SK-N-SH (cell line): ENCODE data around the gene MBP. TPM values are rescaled to one million over a fixed set of nuclear protein-coding genes. Genes with fewer than 3 reads are reported as not detected.

Experiments
- CTCF ChIA-PET: fragments of 300-600, 350-600 bp; formaldehyde crosslinking; extraction: SDS; loops from one replicate; lab custom pipeline; 2021; lab: Yijun Ruan, JAX
- POLR2A ChIA-PET: fragments of 350-600 bp; sonication (Branson Sonifier 250); formaldehyde crosslinking; extraction: SDS; loops from one replicate; lab custom pipeline; 2020; ENCODE audit warnings: antibody characterized with exemption, inconsistent platforms; lab: Yijun Ruan, JAX
- DNase-seq: peaks from one replicate; pipeline ENCODE4 v3.0.0; 2012
- H2AFZ ChIP-seq: fragments of 200-600 bp; sonication (generic); 2 replicates; pipeline ENCODE4 v1.8.1; 2016; ENCODE audit warnings: antibody characterized with exemption, mild to moderate bottlenecking, low read depth
- H3F3A ChIP-seq: fragments of 200-600 bp; sonication (generic); replicated peaks from 2 replicates; pipeline ENCODE3; 2016; ENCODE audit warnings: antibody characterized with exemption, mild to moderate bottlenecking; ENCODE audit not compliant: insufficient read depth
- H3K27ac ChIP-seq, 2 experiments: fragments of 200-500 bp in 1 of 2; fragments of 200-600 bp in 1 of 2; sonication (Bioruptor generic) in 1 of 2; sonication (generic), shearing (Covaris generic) in 1 of 2; 2 replicates each; pipeline versions ENCODE4 v1.5.1 to v1.6.1; 2014 to 2016; ENCODE audit warnings: low read depth in 2 of 2, inconsistent platforms in 1 of 2, low read length in 1 of 2, mild to moderate bottlenecking in 1 of 2, mixed read lengths in 1 of 2
- H3K27me3 ChIP-seq: fragments of 200-600 bp; sonication (generic), shearing (Covaris generic); 2 replicates; pipeline ENCODE4 v1.6.1; 2016; ENCODE audit warnings: mixed run types; ENCODE audit not compliant: insufficient read depth
- H3K36me3 ChIP-seq, 2 experiments: fragments of 200-500 bp in 1 of 2; fragments of 200-600 bp in 1 of 2; sonication (Bioruptor generic) in 1 of 2; sonication (generic) in 1 of 2; replicated peaks in 1 of 2; 2 replicates each; pipeline versions ENCODE3 to v1.5.1; 2014 to 2016; ENCODE audit warnings: low read length in 1 of 2, mild to moderate bottlenecking in 1 of 2; ENCODE audit not compliant: insufficient read depth in 2 of 2, control insufficient read depth in 1 of 2
- H3K4me1 ChIP-seq, 2 experiments: fragments of 200-500 bp in 1 of 2; fragments of 200-600 bp in 1 of 2; sonication (Bioruptor generic) in 1 of 2; sonication (generic), shearing (Covaris generic) in 1 of 2; 2 replicates each; pipeline versions ENCODE4 v1.5.1 to v1.6.1; 2014 to 2016; ENCODE audit warnings: low read depth in 1 of 2, low read length in 1 of 2, mixed run types in 1 of 2; ENCODE audit not compliant: insufficient read depth in 2 of 2, control insufficient read depth in 1 of 2
- H3K4me2 ChIP-seq: fragments of 200-600 bp; sonication (generic), shearing (Covaris generic); 2 replicates; pipeline ENCODE4 v1.6.1; 2017; ENCODE audit warnings: mixed run types
- H3K4me3 ChIP-seq, 2 experiments: fragments of 200-500 bp in 1 of 2; fragments of 200-600 bp in 1 of 2; sonication (Bioruptor generic) in 1 of 2; sonication (generic), shearing (Covaris generic) in 1 of 2; 2 replicates each; pipeline versions ENCODE4 v1.5.1 to v1.8.1; 2014 to 2016; ENCODE audit warnings: low read depth in 2 of 2, inconsistent platforms in 1 of 2, low read length in 1 of 2, mild to moderate bottlenecking in 1 of 2, mixed read lengths in 1 of 2, moderate library complexity in 1 of 2
- H3K79me2 ChIP-seq: fragments of 200-600 bp; sonication (generic); 2 replicates; pipeline ENCODE4 v1.8.1; 2017; ENCODE audit warnings: mild to moderate bottlenecking; ENCODE audit not compliant: insufficient read depth
- H3K9ac ChIP-seq: fragments of 200-600 bp; sonication (generic); 2 replicates; pipeline ENCODE4 v1.6.1; 2017; ENCODE audit warnings: mixed run types
- H3K9me2 ChIP-seq: fragments of 200-600 bp; sonication (generic); 2 replicates; pipeline ENCODE4 v1.6.1; 2017; ENCODE audit warnings: mixed run types
- H3K9me3 ChIP-seq: fragments of 200-600 bp; sonication (generic); 2 replicates; pipeline ENCODE4 v1.6.1; 2017; ENCODE audit warnings: mixed run types, mild to moderate bottlenecking, moderate library complexity
- H4K20me1 ChIP-seq: fragments of 200-600 bp; sonication (generic); 2 replicates; pipeline ENCODE4 v1.6.1; 2017; ENCODE audit warnings: mild to moderate bottlenecking, mixed run types; ENCODE audit not compliant: insufficient read depth
- CHD2 ChIP-seq: fragments of 150-350 bp; IDR thresholded peaks from 2 replicates; pipeline ENCODE4 v1.6.1; 2018; ENCODE audit warnings: low read length; ENCODE audit not compliant: partially characterized antibody
- ELF1 ChIP-seq: IDR thresholded peaks from 2 replicates; pipeline ENCODE4 v1.4.0; 2012
- EP300 ChIP-seq, 2 experiments: IDR thresholded peaks; 2 replicates each; pipeline versions ENCODE4 v1.4.0 to v1.6.1; 2012; ENCODE audit warnings: borderline replicate concordance in 1 of 2, low read depth in 1 of 2, low read length in 1 of 2
- EZH2phosphoT487 ChIP-seq: fragments of 200-600 bp; sonication (generic); IDR thresholded peaks from 2 replicates; pipeline ENCODE4 v1.6.1; 2017; ENCODE audit warnings: low read depth, mixed run types, mild to moderate bottlenecking, antibody characterized with exemption, moderate library complexity, borderline replicate concordance
- IRF3 ChIP-seq: fragments of 150-350 bp; IDR thresholded peaks from 2 replicates; pipeline ENCODE4 v1.6.1; 2016; ENCODE audit warnings: mild to moderate bottlenecking, low read depth, low read length
- JUND ChIP-seq: IDR thresholded peaks from 2 replicates; pipeline ENCODE4 v1.4.0; 2012
- MEF2A ChIP-seq: IDR thresholded peaks from 2 replicates; pipeline ENCODE4 v1.4.0; 2012; ENCODE audit warnings: low read depth, borderline replicate concordance
- RCOR1 ChIP-seq: fragments of 150-350 bp; IDR thresholded peaks from 2 replicates; pipeline ENCODE4 v1.6.1; 2017; ENCODE audit warnings: antibody characterized with exemption, low read length
- REST ChIP-seq: IDR thresholded peaks from 2 replicates; pipeline ENCODE4 v1.6.1; 2012; ENCODE audit warnings: mild to moderate bottlenecking, low read depth, low read length, moderate library complexity
- RFX5 ChIP-seq: IDR thresholded peaks from 2 replicates; pipeline ENCODE4 v1.6.1; 2012; ENCODE audit warnings: mild to moderate bottlenecking, improper control_type of control experiment, low read length
- SIN3A ChIP-seq: IDR thresholded peaks from 2 replicates; pipeline ENCODE4 v1.6.1; 2012; ENCODE audit warnings: low read depth, mild to moderate bottlenecking, low read length, moderate library complexity, borderline replicate concordance
- USF1 ChIP-seq: IDR thresholded peaks from 2 replicates; pipeline ENCODE4 v1.4.0; 2012; ENCODE audit warnings: low read depth, borderline replicate concordance
- YY1 ChIP-seq: IDR thresholded peaks from 2 replicates; pipeline ENCODE4 v1.4.0; 2012; ENCODE audit warnings: low read depth, mild to moderate bottlenecking
- ZBTB33 ChIP-seq: IDR thresholded peaks from 2 replicates; pipeline ENCODE4 v1.4.0; 2012; ENCODE audit warnings: low read depth, borderline replicate concordance
- WGBS: methylation state at CpG from one replicate; pipeline ENCODE4 v1.1.6; 2017; ENCODE audit warnings: low lambda C conversion rate; 5-methylcytosine and 5-hydroxymethylcytosine counted together
- polyA plus RNA-seq, 3 experiments: library from polyadenylated mRNA; depleted of rRNA; stranded (reverse); fragments of >200 nt; gene quantifications; 2 replicates each; pipeline ENCODE4 v1.2.3, GENCODE V29; 2012
- TF ChIP-seq, protein P1 (sequence below): IDR thresholded peaks from 2 replicates; pipeline ENCODE4 v1.4.0; 2012; ENCODE audit warnings: low read depth
- TF ChIP-seq, protein P2 (sequence below): IDR thresholded peaks from 2 replicates; pipeline ENCODE4; 2012

Gene MBP
- polyA plus RNA-seq, 1 of the 3 experiments (the other 2 are of a cell fraction), result 1.6 TPM

DNA sequence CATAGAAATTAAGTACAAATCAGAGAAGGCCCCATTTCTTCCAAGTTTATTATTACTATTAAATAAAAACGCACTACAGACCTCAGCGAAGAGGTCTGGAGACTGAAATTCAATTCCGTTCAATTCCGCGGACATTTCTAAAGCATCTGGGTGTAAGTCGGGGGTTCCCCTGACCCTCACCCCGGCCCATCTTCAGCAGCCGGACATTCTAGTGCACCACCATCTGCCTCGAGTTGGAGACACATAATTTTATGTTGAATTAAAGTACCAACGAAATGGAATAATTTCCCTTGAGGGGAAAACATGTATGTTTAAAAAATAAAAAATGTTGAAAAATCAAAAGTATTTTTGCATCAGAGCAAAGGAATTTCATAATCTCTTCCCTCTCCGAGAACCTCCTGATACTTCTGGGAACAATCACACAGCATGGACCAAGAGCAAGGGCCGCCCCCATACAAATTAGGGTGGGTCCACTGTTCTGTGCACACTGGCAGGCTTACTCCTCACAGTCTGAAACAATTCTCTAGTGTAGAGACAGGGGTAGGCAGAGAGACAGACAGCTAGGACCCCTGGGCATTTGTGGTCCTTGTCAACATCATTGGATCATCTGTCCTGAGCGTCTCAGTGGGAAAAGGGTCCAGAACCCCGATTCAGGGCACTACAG, 29.3 kb downstream of the MBP start:
- TF ChIP-seq, protein P1, sequence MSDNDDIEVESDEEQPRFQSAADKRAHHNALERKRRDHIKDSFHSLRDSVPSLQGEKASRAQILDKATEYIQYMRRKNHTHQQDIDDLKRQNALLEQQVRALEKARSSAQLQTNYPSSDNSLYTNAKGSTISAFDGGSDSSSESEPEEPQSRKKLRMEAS, result no peak
- TF ChIP-seq EP300 (IDR thresholded peaks at IDR 0.05; ENCODE audit: borderline replicate concordance in 1 of 2, low read depth in 1 of 2, low read length in 1 of 2), result no peak
- no peak for TF ChIP-seq JUND
- no peak for TF ChIP-seq REST
- no peak for TF ChIP-seq SIN3A
- TF ChIP-seq IRF3, result no peak
- no peak for TF ChIP-seq RCOR1
- TF ChIP-seq ZBTB33, result no peak
- TF ChIP-seq RFX5, result no peak
- no peak for TF ChIP-seq YY1
- no peak for TF ChIP-seq EZH2phosphoT487
- no peak for TF ChIP-seq MEF2A
- no peak for TF ChIP-seq CHD2
- TF ChIP-seq, protein P2, sequence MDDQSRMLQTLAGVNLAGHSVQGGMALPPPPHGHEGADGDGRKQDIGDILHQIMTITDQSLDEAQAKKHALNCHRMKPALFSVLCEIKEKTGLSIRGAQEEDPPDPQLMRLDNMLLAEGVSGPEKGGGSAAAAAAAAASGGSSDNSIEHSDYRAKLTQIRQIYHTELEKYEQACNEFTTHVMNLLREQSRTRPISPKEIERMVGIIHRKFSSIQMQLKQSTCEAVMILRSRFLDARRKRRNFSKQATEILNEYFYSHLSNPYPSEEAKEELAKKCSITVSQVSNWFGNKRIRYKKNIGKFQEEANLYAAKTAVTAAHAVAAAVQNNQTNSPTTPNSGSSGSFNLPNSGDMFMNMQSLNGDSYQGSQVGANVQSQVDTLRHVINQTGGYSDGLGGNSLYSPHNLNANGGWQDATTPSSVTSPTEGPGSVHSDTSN, result no peak
- TF ChIP-seq USF1, result no peak
- TF ChIP-seq ELF1, result no peak
- TF ChIP-seq, all 33 proteins: peak for 0
- Histone ChIP-seq H3K36me3 (no peaks in the 10 kb centered on the region), H3F3A (peaks cover 34% of the 10 kb centered on the region), H4K20me1 (no peaks in the 10 kb centered on the region), H3K27ac (peak overlapping the region; percentile 90 to 94), H3K4me1 (peaks cover 35 to 39% of the 10 kb centered on the region in 2 experiments), H3K4me2 (peak overlapping the region; percentile 73), H3K9ac (peak overlapping the region; percentile 69; the same call in 1 of the 2 replicates), H3K4me3 (no peak overlapping the region), H2AFZ (peak overlapping the region; percentile 52), H3K79me2 (no peaks in the 10 kb centered on the region), H3K9me2 (no peaks in the 10 kb centered on the region), H3K27me3 (no peaks in the 10 kb centered on the region), H3K9me3 (no peaks in the 10 kb centered on the region)
- DNase-seq, result no peak
- ChIA-PET POLR2A (no interaction called here), CTCF (interaction anchor here (1.4 to 1.9 kb wide), 2 partner anchors 103 to 300 kb away, joined by 4 read pairs; no protein-coding TSS in a partner anchor)
- 76% methylated on average over 14 of the region's 14 CpGs for WGBS
